AG20443 (cell line): ENCODE results near the gene FCER1G.

Experiments used
- DNase-seq: peaks from one replicate; pipeline ENCODE4 v3.0.0; 2012; ENCODE audit warnings: low spot score, mixed read lengths

Gene FCER1G

DNA sequence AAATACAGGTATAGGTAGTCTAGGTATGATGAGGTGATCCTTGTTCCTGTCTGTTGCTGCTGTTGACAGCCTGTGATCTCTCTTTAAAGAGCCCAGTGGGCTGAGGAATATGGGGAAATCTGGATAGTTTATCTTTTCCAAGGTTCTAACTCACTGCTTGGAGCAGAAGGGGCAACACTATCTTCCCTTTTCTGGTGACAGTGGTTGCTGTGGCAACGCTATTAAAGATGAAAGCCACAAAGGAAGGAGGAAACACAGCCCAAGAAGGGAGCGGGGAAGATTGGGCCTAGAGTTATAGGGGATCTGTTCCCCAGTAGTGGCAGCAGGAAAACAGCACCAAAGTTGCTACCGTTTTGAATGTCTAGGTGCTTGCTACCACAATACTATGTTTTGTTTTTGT is 52.2 kb downstream of the FCER1G start:
- DNase-seq = no peak
